ENCODE measurements around the gene WWOX.

DNA sequence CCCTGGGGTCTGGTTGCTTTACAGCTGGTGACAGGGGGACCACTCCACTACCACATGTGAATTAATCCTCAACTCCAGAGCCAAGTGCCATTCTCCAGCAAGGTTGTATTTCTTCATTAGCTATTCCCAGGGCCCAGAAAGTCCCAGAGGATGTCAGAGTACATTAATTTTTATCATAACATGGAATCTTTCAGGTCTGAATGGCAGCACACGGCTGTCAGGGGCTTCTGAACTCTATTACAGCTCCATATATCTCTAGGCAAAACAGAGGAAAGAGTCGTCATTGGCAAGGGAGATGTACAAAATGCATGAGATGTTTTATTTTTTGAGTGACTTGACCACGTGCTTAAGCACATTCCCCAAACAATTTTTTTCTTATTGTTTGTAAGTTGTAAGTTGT, 303.4 kb downstream of the WWOX start:
- TF ChIP-seq POLR2AphosphoS5 (IDR thresholded peaks at IDR 0.05) (no peak), EZH2 (IDR thresholded peaks at IDR 0.05; ENCODE audit: borderline replicate concordance, insufficient read depth, low read length, poor library complexity, severe bottlenecking) (no peak), SMC3 (conservative IDR thresholded peaks at IDR 0.05; ENCODE audit: poor library complexity) (no peak), RAD21 (conservative IDR thresholded peaks at IDR 0.05) (no peak), EP300 (conservative IDR thresholded peaks at IDR 0.05; ENCODE audit: poor library complexity, severe bottlenecking) (no peak)
- TF ChIP-seq, protein P1, sequence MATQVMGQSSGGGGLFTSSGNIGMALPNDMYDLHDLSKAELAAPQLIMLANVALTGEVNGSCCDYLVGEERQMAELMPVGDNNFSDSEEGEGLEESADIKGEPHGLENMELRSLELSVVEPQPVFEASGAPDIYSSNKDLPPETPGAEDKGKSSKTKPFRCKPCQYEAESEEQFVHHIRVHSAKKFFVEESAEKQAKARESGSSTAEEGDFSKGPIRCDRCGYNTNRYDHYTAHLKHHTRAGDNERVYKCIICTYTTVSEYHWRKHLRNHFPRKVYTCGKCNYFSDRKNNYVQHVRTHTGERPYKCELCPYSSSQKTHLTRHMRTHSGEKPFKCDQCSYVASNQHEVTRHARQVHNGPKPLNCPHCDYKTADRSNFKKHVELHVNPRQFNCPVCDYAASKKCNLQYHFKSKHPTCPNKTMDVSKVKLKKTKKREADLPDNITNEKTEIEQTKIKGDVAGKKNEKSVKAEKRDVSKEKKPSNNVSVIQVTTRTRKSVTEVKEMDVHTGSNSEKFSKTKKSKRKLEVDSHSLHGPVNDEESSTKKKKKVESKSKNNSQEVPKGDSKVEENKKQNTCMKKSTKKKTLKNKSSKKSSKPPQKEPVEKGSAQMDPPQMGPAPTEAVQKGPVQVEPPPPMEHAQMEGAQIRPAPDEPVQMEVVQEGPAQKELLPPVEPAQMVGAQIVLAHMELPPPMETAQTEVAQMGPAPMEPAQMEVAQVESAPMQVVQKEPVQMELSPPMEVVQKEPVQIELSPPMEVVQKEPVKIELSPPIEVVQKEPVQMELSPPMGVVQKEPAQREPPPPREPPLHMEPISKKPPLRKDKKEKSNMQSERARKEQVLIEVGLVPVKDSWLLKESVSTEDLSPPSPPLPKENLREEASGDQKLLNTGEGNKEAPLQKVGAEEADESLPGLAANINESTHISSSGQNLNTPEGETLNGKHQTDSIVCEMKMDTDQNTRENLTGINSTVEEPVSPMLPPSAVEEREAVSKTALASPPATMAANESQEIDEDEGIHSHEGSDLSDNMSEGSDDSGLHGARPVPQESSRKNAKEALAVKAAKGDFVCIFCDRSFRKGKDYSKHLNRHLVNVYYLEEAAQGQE (IDR thresholded peaks at IDR 0.05; ENCODE audit: borderline replicate concordance): no peak
- TF ChIP-seq, protein P2, sequence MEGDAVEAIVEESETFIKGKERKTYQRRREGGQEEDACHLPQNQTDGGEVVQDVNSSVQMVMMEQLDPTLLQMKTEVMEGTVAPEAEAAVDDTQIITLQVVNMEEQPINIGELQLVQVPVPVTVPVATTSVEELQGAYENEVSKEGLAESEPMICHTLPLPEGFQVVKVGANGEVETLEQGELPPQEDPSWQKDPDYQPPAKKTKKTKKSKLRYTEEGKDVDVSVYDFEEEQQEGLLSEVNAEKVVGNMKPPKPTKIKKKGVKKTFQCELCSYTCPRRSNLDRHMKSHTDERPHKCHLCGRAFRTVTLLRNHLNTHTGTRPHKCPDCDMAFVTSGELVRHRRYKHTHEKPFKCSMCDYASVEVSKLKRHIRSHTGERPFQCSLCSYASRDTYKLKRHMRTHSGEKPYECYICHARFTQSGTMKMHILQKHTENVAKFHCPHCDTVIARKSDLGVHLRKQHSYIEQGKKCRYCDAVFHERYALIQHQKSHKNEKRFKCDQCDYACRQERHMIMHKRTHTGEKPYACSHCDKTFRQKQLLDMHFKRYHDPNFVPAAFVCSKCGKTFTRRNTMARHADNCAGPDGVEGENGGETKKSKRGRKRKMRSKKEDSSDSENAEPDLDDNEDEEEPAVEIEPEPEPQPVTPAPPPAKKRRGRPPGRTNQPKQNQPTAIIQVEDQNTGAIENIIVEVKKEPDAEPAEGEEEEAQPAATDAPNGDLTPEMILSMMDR (IDR thresholded peaks at IDR 0.05; ENCODE audit: poor library complexity, severe bottlenecking): no peak

Data from neural cell (in vitro differentiated cells).